HG03103 (cell line): Measurements from ENCODE around the gene NSMCE1.
"Not testable (repeated sequence)": the region's sequence is repeated elsewhere in the genome, so short reads cannot be mapped to it uniquely, and the experiment has no call there.

Source experiments
- ATAC-seq: cut with Tn5 transposase; IDR thresholded peaks from one replicate; pipeline ENCODE4 v1.9.1; 2021; ENCODE audit warnings: low read depth; ENCODE audit not compliant: unreplicated experiment

The NSMCE1 gene

DNA sequence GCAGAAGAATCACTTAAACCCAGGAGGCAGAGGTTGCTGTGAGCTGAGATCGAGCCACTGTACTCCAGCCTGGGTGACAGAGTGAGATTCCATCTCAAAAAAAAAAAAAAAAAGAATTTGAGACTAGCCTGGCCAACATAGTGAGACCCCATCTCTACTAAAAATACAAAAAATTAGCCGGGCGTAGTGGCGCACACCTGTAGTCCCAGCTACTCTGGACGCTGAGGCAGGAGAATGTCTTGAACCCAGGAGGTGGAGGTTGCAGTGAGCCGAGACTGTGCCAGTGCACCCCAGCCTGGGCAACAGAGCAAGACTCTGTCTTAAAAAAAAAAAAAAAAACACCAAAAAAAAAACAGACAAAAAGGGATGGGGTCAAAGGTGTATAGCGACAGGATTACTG lies 4.1 kb upstream of the NSMCE1 start:
- ATAC-seq = not testable (repeated sequence)

DNA sequence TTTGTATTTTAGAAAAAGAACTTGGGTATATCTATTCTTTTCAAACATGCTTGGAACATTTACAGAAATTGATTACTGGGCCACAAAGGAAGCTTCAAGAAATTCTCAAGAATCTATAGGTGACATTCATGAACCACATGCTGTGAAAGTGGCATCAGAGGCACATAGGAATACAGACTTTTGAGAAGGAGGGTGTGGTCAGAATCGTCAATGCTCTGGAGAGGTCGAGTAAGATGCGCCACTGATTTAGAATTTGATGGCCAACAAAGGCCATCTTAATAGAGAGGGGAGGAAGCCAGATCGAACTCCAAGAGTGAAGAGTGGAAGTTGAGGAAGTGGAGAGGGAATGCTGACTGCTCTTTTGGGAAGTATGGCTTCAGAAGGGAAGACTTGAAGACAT lies 3.5 kb upstream of the NSMCE1 start:
- ATAC-seq = no peak

DNA sequence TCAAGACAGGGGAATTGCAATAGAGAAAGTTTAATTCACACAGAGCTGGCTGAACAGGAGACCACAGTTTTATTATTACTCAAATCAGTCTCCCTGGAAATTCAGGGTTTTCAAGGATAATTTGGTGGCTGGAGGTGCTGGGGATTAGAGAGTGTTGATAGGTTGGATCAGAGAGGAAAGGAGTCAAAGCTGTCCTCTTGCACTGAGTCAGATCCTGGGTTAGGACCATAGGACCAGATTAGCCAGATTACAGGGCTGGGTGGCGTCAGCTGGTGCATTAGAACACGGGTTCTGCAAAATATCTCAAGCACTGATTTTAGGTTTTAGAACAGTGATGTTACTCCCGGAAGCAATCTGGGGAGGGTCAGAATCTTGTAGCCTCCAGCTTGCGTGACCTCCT lies 1.8 kb upstream of the NSMCE1 start:
- ATAC-seq = no peak

DNA sequence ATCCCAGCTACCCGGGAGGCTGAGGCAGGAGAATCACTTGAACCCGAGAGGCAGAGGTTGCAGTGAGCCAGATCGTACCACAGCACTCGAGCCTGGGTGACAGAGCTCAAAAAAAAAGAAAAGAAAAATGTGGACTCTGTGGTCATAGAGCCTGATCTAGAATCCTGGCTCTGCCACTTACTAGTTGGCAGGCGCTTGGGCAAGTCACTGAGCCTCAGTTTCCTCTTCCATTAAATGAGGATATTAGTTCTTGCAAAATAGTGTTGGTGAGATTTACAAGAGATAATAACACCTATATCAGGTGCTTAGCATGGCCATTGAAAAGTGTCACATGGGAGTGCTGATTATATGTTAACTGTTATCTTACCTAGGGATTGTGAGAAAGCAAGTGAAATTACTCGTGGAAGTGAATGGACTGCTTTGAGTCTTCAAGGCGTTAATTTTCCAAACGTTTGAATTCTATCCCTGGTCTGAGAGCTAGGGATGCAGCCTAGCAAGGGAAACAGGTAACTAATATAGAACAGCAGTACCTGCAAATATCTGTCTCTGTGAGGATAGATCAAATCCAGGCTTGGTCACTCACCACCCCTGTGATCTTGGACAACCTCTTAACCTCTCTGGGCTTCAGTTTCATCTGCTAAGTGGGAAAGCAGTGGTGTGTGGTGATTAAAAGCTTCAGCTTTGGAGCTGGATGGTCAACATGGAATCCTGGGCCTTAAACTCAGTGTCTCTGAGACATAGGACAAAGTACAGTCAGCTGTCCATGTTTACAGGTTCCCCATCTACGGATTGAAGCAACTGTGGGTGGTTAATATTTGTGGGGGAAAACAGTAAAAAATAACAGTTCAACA lies 953 bp upstream of the NSMCE1 start:
- ATAC-seq = no peak

DNA sequence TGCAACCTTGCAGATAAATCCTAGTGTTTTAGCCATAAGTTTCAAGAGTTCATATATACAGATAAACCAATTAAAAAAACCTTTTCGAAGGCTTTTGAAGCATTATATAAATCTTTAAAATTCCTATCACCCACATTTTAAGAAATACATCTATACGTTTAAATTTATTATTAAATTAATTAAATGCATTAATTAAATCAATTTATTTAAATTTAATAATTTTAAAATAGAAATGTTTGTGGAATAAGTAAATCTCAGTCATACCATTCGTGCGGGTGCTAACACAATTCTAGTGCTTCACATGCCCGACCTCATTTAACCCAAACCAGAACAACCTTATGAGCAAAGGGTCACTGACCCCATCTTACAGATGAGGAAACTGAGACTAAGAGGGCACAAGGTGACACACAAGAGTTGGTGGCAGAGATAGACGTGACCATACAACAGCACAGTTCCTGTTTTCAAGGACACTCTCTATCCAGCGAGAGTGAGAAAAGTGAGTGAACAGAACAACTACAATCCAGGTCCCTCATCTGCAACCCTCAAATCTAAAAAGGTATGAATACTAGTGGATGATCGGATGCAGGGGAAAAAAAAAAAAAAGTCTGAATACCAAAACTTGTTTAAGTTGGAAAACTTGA lies 1.4 kb downstream of the NSMCE1 start:
- no peak for ATAC-seq

DNA sequence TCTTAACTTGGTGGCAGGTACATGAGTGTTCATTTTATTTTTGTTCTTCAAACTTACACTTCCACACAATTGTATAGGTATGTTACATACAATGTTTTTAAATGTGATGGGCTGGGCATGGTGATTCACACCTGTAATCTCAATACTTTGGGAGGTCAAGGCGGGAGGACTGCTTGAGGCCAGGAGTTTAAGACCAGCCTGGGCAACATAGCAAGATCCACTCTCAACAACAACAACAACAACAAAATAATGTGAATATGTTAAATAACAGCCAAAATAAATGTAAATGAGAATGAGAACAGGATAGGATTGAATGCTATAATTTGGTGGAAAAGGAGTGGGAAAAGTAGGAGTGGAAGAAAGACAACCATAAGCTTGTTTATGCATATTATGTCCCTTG lies 2.6 kb downstream of the NSMCE1 start:
- ATAC-seq = no peak

DNA sequence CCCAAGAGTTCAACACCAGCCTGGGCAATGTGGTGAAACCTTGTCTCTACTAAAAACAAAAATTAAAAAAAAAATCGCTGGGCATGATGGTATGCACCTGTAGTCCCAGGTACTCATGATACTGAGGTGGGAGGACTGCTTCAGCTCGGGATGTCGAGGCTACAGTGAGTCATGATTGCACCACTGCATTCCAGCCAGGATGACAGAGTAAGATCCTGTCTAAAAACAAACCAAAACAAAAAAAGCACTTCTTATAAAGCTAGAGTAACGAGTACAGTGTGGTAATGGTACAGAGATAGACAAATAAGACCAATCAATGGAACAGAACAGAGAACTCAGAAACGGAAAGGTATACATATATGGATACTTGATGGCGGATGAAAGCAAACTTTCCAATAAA lies 4.4 kb downstream of the NSMCE1 start:
- ATAC-seq = no peak

DNA sequence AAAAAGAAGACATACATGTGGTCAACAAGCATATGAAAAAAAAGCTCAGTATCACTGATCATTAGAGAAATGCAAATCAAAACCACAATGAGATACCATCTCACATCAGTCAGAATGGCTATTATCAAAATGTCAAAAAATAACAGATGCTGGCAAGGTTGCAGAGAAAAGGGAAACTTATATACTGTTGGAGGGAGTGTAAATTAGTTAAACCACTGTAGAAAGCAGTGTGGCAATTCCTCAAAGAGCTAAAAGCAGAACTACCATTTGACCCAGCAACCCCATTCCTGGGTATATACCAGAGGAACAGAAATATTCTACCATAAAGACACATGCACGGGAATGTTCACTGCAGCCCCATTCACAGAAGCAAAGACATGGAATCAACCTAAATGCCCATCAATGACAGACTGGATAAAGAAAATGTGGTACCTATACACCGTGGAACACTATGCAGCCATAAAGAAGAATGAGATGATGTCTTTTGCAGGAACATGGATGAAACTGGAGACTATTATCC lies 5.6 kb downstream of the NSMCE1 start:
- not testable (repeated sequence) for ATAC-seq

DNA sequence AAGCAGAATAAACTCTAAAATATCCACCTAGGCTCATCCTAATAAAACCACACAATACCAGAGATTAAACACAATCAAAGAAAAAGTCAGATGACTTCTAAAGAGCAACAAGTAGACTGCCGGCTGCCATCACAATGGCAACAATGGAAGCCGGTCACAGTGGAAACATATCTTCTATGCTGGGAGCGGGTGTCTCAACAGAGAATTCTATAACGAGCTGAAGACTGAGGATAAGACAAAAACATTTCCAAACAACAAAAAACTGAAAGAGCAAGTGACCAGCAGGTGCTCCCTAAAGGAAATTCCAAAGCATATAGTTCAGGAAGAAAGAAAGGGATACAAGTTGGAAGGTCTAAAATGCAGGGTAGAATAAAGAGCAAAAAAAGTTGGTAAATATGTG lies 8.9 kb downstream of the NSMCE1 start:
- no peak for ATAC-seq

DNA sequence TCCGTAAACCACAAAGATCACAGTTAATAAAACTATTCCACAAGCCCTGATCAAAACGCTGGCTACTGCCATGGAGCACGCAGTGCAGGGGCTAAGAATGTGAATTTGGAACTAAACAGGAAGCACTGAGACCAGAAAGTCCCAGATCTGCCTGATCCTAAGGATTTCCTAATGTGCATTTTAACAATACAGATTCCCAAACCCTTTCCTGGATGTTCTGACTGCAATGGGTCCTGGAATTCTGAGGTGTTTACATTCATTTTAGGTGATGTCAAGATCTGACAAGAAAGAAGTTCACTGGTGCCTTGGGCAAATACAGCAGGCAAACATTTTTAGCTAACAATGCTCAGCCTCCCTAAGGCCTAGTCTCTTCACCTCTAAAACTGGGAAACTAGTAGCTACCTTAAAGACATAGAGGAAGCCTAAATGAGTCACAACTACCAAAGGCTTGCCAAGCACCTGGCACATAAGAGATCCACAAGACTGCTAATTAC lies 10.3 kb downstream of the NSMCE1 start:
- no peak for ATAC-seq

DNA sequence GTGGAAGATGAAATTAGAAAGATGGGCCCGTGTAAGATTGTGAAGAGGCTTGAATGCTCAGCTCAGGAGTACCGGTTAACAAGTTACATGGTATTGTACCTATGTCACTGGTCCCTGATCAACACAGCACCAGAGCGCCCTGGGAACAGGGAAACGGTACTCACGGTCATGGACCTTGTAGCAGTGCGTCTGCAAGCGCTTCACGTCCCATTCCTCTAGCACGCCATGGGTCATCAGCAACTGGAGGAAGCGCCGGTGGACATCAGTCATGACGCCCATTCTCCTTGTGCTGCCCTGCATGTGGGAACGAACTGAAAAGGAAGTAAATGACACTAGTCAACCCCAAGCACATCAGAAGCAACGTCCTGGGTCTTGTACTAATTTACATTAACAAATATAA lies 11.3 kb downstream of the NSMCE1 start:
- no peak for ATAC-seq

DNA sequence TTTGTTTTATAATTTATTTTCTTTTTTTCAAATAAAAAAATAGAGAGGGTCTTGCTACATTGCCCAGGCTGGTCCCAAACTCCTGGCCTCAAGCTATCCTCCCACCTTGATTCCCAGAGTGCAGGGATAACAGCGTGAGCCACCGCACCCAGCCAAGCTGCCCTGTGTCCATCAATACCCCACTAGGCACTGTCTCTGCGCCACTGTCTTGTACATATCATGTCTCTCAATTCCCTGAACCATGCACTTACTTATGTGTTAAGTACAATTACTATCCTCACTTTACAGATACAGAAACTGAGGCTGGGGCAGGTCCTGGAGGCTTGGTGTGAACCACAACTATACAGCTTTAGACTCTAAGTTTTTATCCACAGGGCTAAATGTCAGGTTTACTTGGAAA lies 11.7 kb downstream of the NSMCE1 start:
- no peak for ATAC-seq

DNA sequence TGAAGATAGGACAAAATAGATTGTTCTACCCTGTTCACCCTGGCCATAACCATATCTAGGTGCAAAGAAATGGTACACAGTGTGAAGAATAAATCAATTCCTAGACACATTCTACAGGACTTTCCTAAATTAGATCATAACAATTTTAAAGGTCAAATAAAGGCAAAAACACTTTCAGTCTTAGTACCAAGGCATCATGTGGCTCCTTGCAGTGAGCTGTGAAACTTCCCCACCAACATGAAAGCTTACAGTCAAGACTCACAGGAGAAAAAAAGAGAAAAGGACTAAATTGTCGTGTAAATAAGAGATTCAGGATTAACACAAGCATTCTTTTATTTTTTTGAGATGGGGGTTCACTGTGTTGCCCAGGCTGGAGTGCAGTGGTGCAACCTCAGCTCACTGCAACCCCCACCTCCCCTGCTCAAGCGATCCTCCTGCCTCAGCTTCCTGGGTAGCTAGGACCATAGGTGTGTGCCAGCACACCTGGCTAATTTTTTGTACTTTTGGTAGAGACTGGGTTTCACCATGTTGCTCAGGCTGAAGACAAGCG lies 14.2 kb downstream of the NSMCE1 start:
- peak; percentile 65 for ATAC-seq

DNA sequence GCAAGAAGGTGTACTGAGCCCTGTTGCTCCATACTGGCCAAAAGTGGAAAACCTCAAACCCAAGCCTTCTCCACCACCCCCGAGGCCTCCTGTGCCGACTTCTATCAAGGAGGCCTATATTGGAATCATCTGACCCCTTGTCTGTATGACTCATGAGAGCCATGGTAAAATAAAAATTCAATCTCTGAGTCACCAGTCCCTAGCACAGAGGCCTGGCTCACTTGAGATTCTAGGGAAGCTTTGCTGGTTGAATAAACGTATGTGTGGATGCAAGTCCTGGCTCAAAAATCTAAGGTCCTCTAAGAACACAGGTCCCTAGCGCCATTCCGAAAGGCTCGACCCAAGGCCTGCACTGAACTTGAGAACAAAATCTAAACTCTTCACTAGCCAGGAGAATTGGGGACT lies 15.0 kb downstream of the NSMCE1 start:
- no peak for ATAC-seq

DNA sequence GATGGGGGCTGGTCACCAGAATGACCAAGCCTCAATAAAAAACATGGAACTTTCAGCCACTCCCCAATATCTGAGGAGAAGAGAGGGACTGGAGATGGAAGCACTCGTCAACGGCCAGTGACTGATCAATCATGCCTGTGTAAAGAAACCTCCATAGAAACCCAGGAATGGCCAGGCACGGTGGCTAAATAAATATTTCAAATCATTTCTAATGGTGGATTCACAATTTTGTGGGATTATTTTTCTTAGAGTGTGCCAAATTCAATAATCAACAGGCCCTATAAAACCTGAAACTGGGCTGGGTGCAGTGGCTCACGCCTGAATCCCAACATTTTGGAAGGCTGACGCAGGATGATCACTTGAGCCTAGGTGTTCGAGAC lies 16.4 kb downstream of the NSMCE1 start:
- no peak for ATAC-seq

DNA sequence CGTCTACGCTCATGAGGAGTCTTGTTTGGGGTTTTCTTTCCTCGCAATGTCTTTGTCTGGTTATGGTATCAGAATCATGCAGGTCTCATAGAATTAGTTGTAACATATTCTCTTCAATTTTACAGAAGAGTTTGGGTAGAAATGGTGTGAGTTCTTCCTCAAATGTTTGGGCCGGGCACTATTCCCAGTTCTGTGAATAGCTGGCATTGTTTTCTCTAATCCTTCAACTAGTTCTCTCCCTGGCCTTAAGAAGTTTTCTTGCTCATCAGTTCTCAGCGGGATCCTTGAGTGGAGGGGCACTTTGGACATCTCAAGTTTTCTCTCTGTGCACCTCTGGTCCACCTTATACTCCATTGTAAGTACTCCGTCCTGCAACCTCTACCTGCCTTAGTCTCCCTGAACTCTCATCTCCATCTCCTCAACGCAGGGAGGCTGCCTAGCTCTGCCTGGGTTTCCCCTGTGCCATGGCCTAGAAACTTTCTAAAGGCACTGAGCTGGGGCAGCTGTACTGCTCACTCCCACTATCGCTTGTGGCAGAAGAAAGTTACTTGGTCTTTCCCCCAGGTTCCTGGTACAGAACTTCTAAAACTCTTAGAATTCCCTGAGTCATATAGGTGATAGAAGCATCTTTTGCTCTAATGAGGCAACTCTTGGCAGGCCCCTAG lies 16.9 kb downstream of the NSMCE1 start:
- ATAC-seq = no peak

DNA sequence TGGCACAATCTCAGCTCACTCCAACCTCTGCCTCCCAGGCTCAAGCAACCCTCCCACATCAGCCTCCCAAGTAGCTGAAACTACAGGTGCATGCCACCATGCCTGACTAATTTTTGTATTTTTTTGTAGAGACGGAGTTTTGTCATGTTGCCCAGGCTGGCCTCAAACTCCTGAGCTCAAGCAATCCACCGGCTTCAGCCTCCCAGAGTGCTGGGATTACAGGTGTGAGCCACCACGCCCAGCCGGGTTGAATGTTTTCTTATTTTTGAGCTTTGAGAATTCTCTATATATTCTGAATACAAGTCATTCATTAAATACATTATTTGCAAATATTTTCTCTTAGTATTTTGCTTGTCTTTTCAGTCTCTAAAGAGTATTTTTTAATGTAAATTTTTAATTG lies 19.7 kb downstream of the NSMCE1 start:
- not testable (repeated sequence) for ATAC-seq

DNA sequence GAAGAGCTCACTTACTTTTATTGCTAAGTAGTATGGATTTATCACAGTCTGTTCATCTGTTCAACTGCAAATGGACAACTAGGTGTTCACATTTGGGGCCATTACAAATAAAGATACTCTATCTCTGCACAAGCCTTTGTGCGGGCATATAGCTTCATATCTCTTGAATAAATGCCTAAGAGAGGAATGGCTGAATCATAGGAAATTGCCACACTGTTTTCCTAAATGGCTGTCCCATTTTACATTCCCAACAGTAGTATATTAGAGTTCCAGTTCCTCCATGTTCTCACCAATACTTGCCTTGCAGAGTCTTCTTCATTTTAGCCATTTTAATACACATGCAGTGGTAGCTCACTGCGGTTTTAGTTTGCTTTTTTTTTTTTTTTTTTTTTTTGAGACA lies 20.5 kb downstream of the NSMCE1 start:
- no peak for ATAC-seq

DNA sequence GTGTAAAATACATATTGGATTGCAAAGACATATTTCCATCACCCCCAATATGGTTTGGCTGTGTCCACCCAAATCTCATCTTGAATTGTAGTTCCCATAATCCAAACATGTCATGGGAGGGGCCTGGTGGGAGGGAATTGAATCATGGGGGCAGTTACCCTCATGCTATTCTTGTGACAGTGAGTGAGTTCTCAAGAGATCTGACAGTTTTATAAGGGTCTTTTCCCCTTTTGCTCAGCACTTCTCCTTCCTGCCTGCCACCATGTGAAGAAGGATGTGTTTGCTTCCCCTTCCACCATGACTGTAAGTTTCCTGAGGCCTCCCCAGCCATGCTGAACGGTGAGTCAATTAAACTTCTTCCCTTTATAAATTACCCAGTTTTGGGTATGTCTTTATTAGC lies 21.5 kb downstream of the NSMCE1 start:
- not testable (repeated sequence) for ATAC-seq

DNA sequence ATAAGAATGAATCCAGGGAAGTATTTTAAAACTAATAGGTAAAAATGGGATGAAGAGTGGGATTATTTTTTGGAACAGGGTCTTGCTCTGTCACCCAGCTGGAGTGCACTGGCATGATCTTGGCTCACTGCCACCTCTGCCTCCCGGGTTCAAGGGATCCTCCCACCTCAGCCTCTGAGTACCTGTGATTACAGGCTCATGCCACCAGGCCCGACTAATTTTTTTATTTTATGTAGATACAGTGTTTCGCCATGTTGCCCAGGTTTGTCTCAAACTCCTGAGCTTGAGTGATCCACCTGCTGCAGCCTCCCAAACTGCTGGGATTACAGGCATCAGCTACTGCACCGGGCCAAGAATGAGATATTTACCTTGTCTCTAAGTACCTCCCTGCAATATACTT lies 22.1 kb downstream of the NSMCE1 start:
- ATAC-seq = no peak
